ENCODE data around the gene NUP54.

The NUP54 gene

DNA sequence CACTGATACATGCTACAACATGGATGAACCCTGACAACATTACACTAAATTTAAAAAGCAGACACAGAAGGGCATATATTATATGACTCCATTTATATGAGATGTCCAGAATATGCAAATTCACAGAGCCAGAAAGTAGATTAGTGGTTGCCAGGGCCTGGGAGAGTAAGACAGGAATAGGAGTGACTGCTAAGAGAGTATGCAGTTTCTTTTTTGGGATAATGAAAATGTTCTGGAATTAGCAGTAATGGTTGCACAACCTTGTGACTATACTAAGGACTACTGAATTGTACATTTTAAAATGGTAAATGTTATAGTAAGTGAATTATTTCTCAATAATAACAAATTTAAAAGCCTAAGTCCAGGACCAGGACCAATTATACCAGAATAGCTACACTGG, 29.5 kb upstream of the NUP54 start:
- DNase-seq (ENCODE audit: low spot score), result no peak
- in situ Hi-C loops (cut with MboI; ENCODE audit: low sequenced_read_pairs, unreplicated experiment), result loop anchor here (25.0 kb wide), 1 partner anchor 185 kb away; no protein-coding TSS in a partner anchor
- TF ChIP-seq, protein P1, sequence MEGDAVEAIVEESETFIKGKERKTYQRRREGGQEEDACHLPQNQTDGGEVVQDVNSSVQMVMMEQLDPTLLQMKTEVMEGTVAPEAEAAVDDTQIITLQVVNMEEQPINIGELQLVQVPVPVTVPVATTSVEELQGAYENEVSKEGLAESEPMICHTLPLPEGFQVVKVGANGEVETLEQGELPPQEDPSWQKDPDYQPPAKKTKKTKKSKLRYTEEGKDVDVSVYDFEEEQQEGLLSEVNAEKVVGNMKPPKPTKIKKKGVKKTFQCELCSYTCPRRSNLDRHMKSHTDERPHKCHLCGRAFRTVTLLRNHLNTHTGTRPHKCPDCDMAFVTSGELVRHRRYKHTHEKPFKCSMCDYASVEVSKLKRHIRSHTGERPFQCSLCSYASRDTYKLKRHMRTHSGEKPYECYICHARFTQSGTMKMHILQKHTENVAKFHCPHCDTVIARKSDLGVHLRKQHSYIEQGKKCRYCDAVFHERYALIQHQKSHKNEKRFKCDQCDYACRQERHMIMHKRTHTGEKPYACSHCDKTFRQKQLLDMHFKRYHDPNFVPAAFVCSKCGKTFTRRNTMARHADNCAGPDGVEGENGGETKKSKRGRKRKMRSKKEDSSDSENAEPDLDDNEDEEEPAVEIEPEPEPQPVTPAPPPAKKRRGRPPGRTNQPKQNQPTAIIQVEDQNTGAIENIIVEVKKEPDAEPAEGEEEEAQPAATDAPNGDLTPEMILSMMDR (IDR thresholded peaks at IDR 0.05; ENCODE audit: borderline replicate concordance, control extremely low read depth, extremely low read depth, insufficient read depth, missing control alignments), result no peak

DNA sequence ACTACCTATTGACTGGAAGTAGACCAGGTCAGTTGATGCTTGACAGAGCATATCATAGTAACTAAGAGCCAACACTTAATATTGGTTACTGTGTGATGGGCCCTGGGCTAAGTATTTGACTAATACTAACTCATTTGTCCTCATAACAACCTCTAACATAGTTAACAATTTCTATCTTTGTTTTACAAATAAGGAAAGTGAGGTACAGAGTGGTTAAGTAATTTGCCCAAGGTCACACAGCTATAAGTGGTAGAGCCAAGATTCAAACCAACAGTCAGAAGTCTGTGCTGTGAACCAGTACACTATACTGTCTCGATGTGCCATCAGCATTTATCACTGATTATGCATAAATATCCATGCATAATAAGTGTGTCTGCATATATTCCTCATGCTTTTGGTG, 27.1 kb upstream of the NUP54 start:
- in situ Hi-C loops (cut with MboI; ENCODE audit: low sequenced_read_pairs, unreplicated experiment), result loop anchor here (25.0 kb wide), 1 partner anchor 187 kb away; no protein-coding TSS in a partner anchor
- TF ChIP-seq, protein P1 (IDR thresholded peaks at IDR 0.05; ENCODE audit: borderline replicate concordance, control extremely low read depth, extremely low read depth, insufficient read depth, missing control alignments), result no peak

DNA sequence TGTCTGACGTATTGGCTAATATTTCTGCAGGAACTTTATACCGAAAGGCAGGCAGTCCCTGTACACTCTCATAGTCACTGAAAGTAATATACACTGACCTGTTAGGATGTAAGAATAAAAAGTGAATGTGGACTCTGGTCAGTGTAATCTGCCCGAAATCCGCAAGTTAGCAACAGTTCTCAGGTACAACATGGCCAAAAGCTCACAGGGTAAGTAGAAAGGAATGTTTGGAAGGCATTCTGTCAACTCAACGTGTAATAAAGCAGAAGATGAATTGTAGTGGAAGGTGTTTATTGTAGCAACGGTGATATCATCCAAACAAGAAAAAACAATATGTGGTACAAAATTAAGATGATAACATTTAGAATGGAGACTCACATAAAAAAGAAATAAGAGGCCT, 26.0 kb upstream of the NUP54 start:
- no peak for DNase-seq (ENCODE audit: low spot score)
- TF ChIP-seq, protein P1 (IDR thresholded peaks at IDR 0.05; ENCODE audit: borderline replicate concordance, control extremely low read depth, extremely low read depth, insufficient read depth, missing control alignments), result no peak
- in situ Hi-C loops (cut with MboI; ENCODE audit: low sequenced_read_pairs, unreplicated experiment), result no loop called here

More for the DNA sequence above, 27.1 kb upstream of the NUP54 start:
- no peak for DNase-seq (ENCODE audit: low spot score)

DNA sequence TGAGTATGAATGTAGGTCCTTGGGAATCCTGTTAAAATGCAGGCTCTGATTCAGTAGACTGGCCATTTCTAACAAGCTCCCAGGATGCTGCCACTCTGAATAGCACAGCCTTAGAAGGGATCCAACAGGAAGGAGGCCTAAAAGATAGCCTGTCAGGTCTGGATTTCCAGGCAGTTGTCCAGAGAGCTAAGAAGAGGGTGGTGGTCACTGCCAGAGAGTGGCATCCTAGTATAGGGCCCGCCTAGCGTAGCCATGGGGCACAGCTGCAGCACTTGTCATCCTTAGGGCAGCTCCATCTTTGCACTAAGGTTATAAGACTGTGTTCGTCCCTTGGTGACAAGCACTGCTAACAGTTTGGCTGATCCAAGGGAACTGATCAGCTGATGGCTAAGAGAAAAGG, 20.5 kb upstream of the NUP54 start:
- in situ Hi-C loops (cut with MboI; ENCODE audit: low sequenced_read_pairs, unreplicated experiment), result no loop called here
- TF ChIP-seq, protein P1 (IDR thresholded peaks at IDR 0.05; ENCODE audit: borderline replicate concordance, control extremely low read depth, extremely low read depth, insufficient read depth, missing control alignments), result no peak
- DNase-seq (ENCODE audit: low spot score), result no peak

DNA sequence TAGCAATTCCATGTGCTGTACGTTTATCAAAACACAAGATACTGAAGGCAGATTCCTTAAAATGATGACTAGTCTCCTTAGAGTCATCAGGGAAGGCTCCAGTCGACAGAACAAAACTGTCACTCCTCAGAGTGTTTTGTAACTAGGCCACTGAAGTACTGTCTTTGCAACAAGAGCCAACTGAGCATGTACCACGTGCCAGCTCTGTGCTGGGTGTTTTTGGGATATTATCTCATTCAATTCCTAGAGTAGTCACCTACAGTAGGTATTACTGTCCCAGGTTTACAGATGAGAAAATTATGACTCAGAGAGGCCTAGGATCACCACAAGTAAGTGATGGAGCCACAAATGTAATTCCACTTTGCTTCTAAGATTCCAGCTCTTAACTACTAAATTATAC, 18.3 kb upstream of the NUP54 start:
- in situ Hi-C loops (cut with MboI; ENCODE audit: low sequenced_read_pairs, unreplicated experiment), result no loop called here
- DNase-seq (ENCODE audit: low spot score), result no peak
- TF ChIP-seq, protein P1 (IDR thresholded peaks at IDR 0.05; ENCODE audit: borderline replicate concordance, control extremely low read depth, extremely low read depth, insufficient read depth, missing control alignments), result no peak

DNA sequence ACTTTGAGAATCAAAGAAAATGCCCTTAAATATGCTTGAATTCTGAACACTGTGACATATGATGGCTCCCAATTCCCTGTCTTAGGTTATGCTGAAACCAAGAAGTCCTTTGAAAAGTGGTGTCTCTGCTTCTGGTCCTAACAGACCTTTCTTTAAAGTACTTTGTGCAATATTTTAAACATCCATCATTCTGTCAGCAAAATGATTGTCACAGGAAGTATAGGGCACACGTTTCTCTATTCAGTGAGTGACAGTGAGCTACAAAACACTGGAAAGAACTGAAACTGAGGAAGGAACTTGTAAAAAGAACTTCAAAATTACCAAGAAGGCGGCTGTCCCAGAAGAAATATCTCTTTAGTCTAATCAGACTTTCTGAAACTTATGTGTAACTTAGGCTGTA, 12.2 kb upstream of the NUP54 start:
- TF ChIP-seq, protein P1 (IDR thresholded peaks at IDR 0.05; ENCODE audit: borderline replicate concordance, control extremely low read depth, extremely low read depth, insufficient read depth, missing control alignments), result no peak
- in situ Hi-C loops (cut with MboI; ENCODE audit: low sequenced_read_pairs, unreplicated experiment), result no loop called here
- no peak for DNase-seq (ENCODE audit: low spot score)

DNA sequence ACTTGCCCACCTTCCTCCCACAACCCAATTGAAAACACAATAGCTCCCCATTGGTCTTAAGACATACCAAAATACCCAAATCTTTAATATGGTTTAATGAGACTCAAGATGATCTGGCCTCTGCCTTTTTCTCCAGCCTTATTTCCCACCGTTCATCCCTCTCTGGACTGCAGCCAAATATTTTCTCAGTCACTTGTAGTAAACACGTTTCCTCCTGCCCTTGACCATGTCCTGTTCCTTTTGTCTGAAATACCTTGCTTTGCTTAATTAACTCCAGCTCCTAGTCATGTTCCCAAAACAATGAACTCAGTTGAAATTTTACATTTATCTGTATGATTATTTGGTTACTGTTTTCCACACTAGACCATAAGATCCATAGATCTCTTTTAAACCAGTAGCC, 8.4 kb upstream of the NUP54 start:
- DNase-seq (ENCODE audit: low spot score), result no peak
- TF ChIP-seq, protein P1 (IDR thresholded peaks at IDR 0.05; ENCODE audit: borderline replicate concordance, control extremely low read depth, extremely low read depth, insufficient read depth, missing control alignments), result no peak
- in situ Hi-C loops (cut with MboI; ENCODE audit: low sequenced_read_pairs, unreplicated experiment), result no loop called here

Data from GM13976 (cell line).